GM18861 (cell line): ENCODE results near the gene STOML3.
"Not testable (repeated sequence)": the region's sequence is repeated elsewhere in the genome, so short reads cannot be mapped to it uniquely, and the experiment has no call there.

Experiments used
- ATAC-seq: cut with Tn5 transposase; IDR thresholded peaks from one replicate; pipeline ENCODE4 v1.9.1; 2021; ENCODE audit not compliant: unreplicated experiment

The STOML3 gene, protein sequence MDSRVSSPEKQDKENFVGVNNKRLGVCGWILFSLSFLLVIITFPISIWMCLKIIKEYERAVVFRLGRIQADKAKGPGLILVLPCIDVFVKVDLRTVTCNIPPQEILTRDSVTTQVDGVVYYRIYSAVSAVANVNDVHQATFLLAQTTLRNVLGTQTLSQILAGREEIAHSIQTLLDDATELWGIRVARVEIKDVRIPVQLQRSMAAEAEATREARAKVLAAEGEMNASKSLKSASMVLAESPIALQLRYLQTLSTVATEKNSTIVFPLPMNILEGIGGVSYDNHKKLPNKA

GRCh38 chr13:38990693-38991092 is at the start of gene STOML3:
TSS of gene STOML3 (minus strand) at chr13:38990831. CDS start at chr13:38990721, 110 bp downstream.
- ATAC-seq, result no peak

DNA sequence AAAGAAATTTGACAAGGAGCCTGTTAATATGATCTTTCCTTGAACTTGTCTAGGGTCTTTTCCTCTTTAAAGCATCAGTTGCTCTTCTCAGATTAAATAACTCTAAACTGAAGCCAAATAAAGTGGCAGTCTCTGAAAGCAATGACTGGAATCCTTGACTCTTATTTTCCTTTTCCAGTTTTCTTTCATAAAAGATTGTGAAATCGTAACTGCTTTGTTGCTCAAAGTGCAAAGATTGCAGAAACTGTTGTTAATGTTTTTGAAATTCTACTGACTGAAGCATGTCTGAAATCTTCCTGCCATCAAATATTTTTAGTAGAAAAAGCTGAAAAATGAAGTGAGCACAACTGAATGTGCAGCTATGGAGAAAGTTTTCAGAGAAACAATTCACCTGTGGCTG is 49.6 kb upstream of the STOML3 start:
- no peak for ATAC-seq

GRCh38 chr13:39039041-39039440 is 48.4 kb upstream of the STOML3 start:
- ATAC-seq, result no peak

DNA sequence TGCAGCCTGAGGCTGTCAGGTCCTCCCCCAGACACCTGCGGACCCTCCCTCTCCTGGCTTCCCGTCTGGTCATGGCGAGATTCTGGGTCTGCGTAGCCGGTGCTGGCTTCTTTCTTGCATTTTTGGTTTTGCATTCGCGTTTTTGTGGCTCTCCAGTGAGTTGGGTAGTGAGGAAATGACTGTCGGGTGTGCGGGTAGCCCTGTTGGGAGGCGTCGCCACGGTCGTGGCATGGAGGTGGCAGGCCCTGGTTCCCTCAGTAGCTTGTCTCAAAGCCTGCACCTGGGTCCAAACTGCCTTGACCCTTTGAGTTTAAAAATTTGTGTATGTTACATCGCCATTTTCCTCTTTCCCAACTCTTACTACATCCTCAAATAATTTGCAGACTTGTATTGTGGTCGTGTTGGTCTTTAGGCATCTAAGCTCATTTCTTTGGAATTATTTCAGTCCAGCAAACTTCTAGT is 48.0 kb upstream of the STOML3 start:
- peak; percentile 11 for ATAC-seq

- ATAC-seq, result peak; percentile 65
These were observed 47.4 kb upstream of the STOML3 start, which contains the start of the genes NHLRC3 and PROSER1 for GRCh38 chr13:39037880-39038568. TSS of gene NHLRC3 (plus strand) at chr13:39038456. CDS start at chr13:39038640, 184 bp downstream. TSS of gene PROSER1 (minus strand) at chr13:39038089. CDS start at chr13:39037242, 847 bp downstream.

DNA sequence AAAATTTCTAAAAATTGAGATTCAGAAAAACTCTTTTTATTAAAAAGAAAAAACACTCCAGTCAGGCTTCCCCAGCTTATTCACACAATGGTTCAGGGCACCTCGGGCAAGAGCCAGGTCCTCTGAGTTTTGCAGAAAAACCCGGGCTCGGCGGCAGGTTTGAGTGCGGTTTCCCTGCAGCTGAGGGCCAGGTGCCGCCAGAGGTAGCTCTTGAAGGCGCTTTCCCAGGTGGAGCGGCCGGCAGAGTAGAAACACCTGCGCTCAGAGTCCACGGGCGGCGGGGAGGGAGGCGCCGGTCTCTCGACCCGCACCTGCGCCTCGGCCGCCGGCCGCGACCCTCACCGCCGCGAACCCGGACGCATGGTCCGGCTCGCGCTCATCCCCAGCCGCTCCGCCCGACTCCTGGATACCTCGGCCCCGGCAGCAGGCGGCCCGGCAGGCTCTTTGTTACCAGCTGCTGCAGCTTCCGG is 46.8 kb upstream of the STOML3 start:
- no peak for ATAC-seq

- ATAC-seq, result no peak
These were observed 45.6 kb upstream of the STOML3 start for GRCh38 chr13:39036212-39036611.

DNA sequence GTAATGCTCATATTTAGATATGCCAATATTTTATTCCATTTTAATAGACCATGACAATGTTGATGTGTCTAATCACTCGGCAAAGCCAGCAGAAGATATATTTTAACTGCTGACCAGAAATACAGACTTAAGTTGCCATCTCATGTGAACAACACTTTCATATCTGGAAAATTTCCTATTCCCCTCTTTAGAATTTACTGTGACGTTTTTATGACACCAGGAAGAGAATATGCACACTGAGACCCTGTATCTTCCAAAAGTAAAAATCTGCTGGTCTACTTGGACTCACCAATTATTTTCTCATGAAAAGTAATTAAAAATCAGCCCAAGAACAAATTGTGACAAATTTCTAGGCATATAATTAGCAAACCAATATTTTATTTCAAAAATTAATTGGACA is 45.2 kb upstream of the STOML3 start:
- ATAC-seq, result no peak

- ATAC-seq, result no peak
These were observed 44.6 kb upstream of the STOML3 start for GRCh38 chr13:39035204-39035603.

GRCh38 chr13:39034085-39034484 is 43.5 kb upstream of the STOML3 start:
- no peak for ATAC-seq

- ATAC-seq, result no peak
These were observed 41.5 kb upstream of the STOML3 start for GRCh38 chr13:39032150-39032549.

- ATAC-seq, result no peak
These were observed 34.8 kb upstream of the STOML3 start for GRCh38 chr13:39025433-39025839.

GRCh38 chr13:39023761-39024160 is 33.1 kb upstream of the STOML3 start:
- ATAC-seq, result no peak

GRCh38 chr13:39023316-39023715 is 32.7 kb upstream of the STOML3 start:
- ATAC-seq, result no peak

GRCh38 chr13:39020853-39021462 is 30.3 kb upstream of the STOML3 start:
- no peak for ATAC-seq

DNA sequence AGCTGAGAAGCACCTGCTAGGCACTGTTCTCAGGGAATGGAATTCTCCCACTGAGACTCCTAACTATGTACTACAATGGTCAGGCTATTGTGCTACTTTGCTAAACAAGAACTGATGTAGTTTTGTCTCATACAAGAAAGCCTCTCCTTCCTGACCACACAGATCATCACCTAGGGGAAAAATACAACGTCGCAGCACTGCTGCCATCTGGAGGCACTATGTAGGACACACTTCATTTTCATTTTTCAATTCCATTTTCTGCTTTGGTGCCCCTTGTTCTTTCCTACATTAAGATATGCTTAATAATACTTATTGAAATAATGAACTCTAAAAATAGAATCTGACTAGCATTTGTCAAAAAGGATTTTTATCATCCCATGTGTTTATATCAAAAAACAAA is 26.2 kb upstream of the STOML3 start:
- ATAC-seq, result peak; percentile 78

GRCh38 chr13:39016087-39016486 is 25.5 kb upstream of the STOML3 start:
- ATAC-seq, result peak; percentile 56

- ATAC-seq, result no peak
These were observed 22.8 kb upstream of the STOML3 start for GRCh38 chr13:39013462-39013861.

- ATAC-seq, result no peak
These were observed 22.0 kb upstream of the STOML3 start for GRCh38 chr13:39012608-39013007.

GRCh38 chr13:39006371-39007111 is 15.9 kb upstream of the STOML3 start:
- ATAC-seq, result not testable (repeated sequence)

DNA sequence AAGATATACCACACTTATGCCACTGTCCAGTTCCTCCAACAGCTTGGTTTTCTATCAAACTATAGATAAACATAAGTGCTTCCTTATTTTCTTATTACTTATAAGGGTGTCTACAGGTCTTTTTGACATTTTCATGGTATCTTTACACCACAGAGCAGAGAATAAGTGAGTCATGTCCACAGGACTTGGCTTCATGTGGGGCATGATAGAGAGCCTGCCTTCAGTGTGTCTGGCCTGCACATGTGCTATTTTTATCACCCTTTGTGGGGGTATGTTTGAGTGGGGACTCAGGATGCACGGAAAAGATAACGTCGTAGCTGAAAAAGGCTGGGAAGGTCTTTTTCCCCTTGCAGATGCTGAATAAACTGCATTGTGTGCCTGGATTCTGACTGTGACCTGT is 8.1 kb upstream of the STOML3 start:
- ATAC-seq, result no peak
